ENCODE data around the gene BMPR1B.
"Not testable (repeated sequence)": the region's sequence is repeated elsewhere in the genome, so short reads cannot be mapped to it uniquely, and the experiment has no call there.

BMPR1B gene

DNA sequence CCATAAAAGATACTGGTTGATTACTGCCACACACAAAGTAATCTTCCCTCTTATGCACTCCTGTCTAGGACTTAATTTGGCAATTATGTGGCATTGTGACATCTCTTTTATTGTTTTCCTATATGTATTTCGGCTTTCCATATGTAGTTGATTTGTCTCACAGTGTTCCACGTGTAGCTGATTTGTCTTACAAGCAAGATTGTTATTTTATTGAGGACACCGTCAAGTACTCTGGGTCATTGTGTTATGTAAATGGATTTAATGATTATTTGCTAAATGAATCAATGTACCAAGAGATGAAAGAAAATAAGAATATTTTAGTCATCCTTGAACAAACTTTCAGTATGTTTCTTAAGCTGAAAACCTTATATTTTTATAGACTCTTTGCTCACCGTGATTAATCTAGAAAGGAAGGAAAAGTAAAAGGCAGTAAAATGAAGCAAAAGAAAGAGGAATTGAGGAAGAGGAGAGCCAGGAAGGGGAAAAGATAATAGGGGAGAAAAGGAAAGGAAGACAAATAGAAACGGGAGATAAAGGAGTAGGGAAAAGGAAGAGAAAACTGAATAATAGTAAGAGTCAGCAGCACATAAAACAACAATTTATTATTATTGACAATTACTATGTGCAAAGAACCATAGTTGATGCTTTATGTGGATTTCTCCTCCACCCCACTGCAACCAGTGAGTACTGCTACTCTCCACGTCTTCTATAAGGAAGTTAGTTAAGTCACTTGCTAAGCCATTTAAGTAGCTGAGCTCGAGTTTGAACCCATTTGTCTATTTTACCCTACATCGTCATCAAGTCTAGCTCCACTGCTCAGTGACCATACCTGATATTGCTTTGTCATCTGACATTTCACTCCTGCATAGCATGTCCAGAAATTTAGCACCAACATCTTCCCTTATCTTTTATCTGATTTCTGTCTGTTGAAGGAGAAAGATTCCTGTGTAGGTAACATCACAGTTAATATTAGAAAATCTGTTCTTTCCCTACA lies 336.5 kb downstream of the BMPR1B start:
- FAIRE-seq = no peak

DNA sequence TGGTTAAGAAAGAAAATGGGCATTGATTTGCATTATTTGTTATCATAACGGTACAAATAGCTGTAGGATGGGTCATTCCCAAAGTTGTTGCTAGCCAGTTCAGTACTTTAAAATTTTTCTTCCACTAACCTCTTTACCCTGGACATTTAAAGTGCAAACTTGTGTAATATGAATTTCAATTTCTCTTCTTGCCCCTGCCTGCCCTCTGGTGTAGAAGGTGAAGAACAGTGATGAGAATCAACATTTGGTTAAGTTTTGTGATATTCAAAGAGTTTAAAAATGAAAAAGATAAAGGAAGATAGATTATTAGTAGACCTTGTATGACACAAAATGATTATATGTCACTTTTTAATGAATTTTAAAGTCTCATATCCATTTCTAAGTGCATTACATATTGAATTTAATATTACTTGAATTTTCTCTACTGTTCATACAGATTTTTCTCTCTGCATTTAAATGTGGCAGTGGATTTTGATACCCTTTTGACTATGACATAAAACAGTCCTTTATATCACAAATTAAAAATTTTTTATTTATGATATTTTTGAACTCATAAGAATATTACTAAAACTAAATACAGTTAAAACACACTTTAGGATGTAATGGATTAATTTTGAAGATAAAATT lies 337.7 kb downstream of the BMPR1B start:
- peak; percentile 76 for FAIRE-seq

DNA sequence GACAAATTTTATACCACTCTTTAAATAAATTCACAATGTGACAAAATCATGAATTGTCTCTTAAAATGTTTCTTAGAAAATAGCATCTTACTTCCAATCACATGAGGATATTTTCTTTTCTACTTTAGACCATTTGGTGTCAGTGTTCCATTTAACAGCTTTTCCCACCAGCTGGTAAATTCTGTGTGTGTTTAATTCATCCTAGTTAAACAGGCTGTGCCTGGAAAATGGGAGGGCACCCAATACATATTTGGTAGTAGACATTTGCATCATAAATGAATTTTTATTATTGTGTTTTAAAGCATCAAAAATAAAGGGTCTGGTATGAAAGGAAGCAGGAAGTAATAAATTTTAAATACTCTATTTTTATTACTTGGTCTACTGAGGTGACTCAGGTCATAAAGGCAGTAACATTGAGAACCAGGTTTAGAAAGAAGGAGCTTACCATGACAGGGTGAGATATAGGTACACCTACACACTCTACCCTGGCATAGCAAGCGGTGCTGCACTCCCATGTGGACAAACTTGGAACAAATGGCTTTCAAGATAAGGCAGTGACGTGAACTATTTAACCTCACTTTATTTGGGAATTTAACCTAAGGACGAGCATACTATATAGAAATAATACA lies 344.5 kb downstream of the BMPR1B start:
- no peak for FAIRE-seq

DNA sequence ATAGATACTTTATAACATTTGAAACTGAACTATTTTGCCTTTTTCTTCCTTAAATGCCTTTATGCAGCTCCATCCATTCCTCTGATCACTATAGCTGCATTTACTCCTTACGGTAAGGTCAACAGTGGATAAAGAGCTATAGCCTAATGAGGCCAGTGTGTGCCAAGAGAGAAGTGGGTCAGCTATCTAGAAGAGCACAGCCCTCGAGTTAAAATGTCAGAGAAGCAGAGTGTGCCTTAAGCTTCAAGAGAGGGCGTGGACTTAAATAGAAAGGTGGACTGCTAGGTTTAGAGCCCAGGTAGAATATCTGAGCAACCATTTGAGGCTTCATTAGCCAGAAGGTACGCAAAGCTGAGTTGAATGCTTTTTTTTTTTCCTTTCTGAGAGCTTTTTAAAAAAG lies 347.4 kb downstream of the BMPR1B start:
- FAIRE-seq = no peak

DNA sequence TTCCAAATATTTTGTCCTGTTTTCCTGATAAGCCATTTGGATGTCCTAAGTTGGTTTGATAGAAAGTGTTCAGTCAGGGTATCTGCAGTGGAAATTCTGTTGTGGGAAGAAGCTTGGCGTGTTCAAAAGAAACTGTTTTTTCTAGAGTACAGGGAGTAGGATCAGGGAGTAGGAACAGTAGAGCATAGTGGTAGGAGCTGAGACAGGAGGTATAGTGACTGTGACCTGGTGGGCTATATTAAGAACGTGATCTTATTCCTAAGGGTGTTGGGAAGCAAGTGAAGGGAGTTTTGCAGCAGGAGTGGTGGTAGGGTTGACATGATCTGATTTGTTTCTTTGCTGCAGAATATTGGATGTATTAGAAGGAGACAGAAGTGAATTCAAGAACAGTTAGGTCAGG lies 348.2 kb downstream of the BMPR1B start:
- FAIRE-seq = no peak

DNA sequence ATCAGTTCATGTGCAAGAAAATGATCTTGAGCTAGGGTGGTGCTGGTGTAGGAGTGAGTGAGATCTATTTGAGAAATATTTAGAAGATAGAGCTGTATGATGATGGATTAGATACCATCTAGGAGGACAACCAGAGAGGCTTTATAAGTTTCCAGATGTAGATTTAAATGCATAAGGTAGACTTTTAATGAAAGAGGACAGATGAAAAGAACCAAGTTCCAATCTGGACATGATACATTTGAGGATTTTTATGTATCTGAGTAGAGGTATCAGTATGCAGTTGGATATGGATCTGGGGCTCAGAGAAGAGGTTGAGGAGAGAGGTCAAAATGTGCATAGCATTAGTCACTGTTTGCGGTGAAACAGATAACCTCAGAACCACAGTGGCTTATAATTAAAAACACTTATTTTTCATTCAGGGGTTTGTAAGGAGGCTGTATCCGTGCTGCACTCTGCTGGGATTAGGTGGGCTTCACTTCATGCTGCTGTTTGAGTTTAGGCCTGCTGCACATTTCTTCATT lies 348.7 kb downstream of the BMPR1B start:
- no peak for FAIRE-seq

DNA sequence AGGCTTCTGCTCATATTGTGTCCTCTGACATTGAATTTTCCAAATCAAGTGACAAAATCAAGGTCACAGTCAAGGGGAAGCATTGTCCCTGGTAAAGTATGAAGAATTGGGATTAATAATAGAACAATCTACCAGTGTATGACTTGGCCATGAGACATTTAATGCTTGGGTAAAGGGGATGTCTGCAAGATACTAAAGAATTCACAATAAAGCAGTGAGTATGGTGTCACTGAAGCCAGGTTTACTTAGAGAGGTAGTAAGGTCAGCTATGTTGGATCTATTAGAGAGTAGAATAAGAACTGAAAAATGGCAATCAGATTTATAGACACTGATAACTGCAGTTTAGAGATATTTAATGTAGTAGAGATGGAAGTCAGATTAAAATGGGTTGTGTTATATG lies 349.2 kb downstream of the BMPR1B start:
- no peak for FAIRE-seq

DNA sequence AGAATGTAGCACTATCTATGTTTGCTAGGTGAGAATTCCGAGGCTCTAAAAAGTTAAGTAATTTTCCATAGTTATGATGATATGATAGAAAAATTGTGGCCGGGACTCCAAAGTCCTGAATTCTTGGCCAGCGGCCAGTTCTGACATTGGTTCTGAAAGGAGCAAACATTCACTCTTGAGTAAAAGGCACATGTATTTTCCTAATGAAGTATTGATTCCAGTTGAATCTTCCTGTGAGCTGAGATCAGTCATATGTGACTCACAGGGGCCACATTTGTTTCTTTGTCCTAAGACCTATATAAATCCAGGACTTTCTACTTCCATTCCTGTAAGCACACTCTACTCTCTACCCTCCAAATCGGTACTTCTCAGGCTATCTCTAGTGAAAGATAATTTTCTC lies 349.9 kb downstream of the BMPR1B start:
- FAIRE-seq = no peak

DNA sequence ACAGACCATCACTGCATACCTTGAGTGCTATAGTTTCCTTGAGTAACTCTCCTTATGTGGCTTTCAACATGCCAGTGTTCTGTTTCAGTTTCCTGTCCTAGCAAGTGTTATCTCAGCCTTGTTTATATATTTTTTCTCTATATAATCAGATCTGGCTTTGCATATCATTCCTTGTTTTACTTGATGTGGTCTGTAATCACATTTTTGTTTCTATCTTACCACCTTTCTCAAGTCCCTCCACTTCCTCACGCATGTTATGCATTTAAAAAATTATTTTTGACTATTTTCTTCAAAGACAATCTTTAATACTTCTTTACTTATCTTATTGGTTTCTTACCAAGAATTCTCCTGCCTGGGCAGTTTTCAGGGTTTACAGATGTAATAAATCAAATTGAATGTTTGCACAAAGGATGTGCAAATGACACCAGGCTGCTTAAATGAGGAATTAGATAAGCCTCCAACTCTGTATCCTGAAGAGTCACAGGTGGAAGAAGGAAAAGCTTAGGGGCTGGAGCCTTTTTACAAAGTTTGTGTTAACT lies 351.2 kb downstream of the BMPR1B start:
- FAIRE-seq = no peak

DNA sequence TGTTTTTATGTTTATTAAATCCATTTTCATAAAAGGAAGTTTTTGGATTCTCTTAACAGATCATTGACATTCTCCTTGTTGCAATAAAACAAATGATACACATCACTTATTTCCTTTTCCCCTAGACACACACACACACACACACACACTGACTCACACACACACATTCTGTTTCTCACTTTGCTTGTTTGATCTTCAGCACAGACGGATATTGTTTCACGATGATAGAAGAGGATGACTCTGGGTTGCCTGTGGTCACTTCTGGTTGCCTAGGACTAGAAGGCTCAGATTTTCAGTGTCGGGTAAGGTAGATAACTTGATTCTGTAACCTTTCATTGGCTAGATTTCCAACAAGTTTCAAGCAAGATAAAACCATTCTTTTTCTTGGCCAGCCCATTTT lies 356.8 kb downstream of the BMPR1B start:
- FAIRE-seq = no peak

DNA sequence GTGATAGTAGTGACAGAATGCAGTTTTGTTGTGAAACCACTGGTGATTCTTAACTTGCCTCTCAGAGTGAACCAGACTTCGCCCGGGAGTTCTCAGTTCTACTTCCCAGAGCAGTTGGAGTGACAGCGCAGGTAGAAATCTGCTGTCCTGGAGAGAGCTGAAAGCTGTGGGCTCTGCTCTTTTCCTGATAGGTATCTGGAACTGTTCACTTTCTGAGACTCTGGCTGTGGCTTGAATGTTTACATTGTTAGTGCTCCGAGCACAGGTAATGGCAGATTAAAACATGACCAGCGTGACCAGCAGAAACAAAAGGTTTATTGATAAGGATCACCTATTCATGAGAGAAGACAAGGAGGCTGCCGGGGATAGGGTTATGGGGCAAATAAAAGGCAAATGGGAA lies 360.7 kb downstream of the BMPR1B start:
- FAIRE-seq = no peak

DNA sequence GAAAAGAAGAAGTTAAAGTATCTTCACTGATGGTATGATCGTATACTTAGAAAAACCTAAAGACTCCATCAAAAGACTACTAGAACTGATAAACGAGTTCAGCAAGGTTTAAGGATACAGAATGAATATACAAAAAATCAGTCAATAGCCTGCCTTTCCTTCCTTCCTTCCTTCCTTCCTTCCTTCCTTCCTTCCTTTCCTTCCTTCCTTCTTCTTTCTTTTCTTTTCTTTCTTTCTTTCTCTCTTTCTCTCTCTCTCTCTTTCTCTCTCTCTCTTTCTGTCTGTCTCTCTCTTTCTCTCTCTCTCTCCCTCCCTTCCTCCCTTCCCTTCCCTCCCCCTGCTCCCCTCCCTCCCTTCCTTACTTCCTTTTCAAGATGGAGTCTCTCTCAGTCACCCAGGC lies 362.7 kb downstream of the BMPR1B start:
- FAIRE-seq = peak; percentile 21

DNA sequence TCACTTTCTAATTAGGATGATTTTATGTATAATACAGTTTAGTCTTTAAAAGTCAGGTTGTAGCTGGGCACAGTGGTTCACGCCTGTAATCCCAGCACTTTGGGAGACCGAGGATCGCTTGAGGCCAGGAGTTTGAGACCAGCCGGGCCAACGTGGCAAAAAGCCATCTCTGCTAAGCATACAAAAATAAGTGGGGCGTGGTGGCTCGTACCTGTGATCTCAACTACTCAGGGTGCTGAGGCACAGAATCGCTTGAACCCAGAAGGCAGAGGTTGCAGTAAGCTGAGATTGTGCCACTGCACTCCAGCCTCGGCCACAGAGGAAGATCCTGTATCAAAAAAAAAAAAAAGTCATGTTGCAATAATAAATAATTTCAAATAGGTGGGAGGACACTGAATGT lies 364.2 kb downstream of the BMPR1B start:
- FAIRE-seq = no peak

DNA sequence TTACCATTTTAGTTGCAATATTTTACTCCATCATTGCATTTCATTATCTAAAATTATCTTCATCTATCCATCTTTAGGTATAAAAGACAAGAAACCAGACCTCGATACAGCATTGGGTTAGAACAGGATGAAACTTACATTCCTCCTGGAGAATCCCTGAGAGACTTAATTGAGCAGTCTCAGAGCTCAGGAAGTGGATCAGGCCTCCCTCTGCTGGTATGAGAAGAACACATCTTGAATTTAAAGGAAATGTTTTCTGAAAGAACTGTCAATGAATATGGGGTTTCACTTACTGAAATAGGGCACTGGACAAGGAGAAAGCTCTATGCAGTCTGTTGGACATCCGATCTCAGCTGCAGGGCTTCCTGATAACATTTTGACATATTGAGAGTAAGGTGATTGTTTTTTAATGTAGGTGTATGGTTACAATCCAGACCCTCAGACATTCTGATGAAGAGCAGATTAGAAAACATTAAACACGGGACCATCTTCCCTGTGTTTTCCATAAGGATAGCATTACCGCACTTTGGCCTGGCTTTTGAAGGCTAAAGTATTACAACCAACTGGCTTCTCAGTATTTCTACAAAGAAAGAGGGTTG lies 367.2 kb downstream of the BMPR1B start:
- FAIRE-seq = peak; percentile 33

DNA sequence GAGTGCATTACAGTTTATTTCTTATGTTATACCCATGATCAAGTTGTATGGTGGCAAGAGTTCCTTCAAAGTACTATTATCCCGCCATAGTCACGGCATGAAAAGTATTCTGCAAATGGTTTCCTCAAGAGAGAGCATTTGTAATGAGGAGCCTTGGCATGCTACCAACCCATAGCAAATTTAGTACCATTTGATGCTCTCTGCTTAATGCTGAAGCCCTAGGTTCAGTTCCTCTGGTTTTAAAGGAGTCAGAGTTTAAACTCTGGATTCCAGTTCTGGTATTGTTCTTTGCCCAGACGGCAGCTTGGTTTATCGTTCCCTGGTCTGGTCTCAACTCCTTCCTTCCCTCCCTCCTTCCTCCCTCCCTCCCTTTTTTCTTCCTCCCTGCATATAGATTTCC lies 371.3 kb downstream of the BMPR1B start:
- FAIRE-seq = no peak

DNA sequence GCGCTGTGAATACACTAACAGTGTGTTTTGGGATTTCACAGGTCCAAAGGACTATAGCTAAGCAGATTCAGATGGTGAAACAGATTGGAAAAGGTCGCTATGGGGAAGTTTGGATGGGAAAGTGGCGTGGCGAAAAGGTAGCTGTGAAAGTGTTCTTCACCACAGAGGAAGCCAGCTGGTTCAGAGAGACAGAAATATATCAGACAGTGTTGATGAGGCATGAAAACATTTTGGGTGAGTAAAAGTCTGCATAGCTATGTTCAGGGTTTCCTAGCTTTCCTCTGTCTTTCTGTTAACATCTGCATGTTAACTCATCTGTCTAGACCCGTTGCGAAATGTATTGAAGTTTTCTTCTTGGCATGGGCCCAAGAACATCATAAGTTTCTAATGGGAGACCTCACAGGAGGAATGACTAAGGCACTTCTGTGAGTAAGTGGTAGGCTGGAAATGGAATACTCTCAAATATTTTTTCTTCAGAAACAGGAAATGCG lies 372.1 kb downstream of the BMPR1B start:
- peak; percentile 21 for FAIRE-seq

DNA sequence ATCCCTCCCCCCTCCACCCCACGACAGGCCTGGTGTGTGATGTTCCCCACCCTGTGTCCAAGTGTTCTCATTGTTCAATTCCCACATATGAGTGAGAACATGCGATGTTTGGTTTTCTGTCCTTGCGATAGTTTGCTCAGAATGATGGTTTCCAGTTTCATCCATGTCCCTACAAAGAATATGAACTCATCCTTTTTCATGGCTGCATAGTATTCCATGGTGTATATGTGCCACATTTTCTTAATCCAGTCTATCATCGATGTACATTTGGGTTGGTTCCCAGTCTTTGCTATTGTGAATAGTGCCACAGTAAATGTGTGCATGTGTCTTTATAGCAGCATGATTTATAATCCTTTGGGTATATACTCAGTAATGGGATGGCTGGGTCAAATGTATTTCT lies 376.3 kb downstream of the BMPR1B start:
- FAIRE-seq = not testable (repeated sequence)

DNA sequence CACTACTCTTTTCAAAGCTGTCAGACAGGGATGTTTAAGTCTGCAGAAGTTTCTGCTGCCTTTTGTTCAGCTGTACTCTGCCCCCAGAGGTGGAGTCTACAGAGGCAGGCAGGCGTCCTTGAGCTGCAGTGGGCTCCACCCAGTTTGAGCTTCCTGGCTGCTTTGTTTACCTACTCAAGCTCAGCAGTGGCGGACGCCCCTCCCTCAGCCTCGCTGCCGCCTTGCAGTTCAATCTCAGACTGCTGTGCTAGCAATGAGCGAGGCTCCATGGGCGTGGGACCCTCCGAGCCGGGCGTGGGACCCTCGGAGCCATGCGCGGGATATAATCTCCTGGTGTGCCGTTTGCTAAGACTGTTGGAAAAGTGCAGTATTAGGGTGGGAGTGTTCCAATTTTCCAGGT lies 381.7 kb downstream of the BMPR1B start:
- not testable (repeated sequence) for FAIRE-seq

DNA sequence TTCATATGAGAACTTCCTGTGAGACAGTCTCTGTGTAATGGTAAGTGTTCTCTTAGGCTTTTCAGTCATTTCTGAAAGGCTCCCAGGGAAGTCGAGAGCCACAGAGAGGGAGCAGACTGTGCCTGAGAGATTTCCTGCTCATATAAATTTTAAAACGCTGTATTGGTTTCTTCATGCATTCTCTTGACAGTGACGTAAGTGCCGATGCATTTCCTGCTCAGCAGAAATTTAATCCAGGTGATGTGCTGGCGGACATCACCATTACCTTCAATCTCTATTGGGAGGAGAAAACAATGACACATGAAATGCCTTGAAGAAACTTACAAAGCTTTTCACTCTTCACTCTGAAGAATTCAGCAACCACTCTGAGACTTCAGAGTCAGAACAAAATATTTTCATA lies 383.6 kb downstream of the BMPR1B start:
- no peak for FAIRE-seq

DNA sequence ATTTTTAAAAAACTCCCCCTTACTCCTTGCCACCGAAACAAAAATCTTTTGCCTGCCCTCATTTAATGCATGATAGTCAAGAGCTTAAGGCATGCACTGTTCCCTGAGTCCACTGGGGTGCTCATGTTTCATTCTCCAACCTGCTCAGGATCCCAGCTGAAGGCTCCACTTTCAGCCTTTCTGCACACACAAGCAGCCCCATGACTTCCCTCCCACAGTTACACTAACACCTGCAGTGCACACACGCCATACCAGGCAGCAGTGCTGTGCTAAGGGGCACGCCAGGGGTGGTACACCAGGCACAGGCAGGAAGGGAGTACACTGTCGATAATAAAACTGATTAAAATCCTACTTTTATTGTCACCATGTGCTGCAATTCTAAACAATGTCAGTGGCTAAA lies 385.2 kb downstream of the BMPR1B start:
- FAIRE-seq = no peak

DNA sequence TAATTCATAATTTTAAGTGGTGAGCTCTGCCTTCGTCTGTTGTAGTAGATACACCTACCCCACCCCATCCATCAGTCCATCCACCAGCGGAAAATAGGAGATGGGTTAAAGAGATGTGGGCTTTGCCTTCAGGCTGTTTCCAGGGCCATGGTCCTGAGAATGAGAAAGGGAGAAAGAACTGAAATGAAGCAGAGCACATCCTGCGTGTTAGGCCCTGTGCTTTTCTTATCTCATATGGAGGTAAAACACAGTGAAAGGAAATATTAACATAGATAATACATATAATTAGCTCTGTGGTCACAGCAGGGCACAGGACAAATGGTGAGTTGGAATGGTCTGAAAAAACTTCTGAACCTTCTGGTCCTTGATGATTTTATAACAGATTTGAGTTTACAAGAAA lies 393.5 kb downstream of the BMPR1B start:
- no peak for FAIRE-seq

DNA sequence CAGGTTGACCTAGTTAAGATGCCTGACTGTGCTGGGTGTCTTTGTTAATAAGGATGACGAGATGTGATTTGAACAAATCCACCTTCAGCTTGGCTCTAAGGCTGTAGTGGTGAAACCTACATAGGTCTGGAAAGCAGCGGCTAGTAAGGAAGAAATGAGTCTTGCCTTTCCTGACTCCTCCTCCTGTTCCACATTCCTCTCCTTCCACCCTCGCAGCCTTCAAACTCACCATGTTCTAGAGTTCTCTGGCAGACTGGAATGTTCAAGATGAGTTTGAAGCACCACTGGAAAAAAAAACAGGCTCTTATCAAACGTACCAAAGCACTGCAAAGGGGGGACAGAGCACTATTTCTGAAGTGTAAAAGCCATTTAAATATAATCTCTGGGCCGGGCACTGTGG lies 395.4 kb downstream of the BMPR1B start:
- FAIRE-seq = no peak

All from islet of Langerhans (tissue), 1 donor.